ENCODE results near the gene SLC18A2.

The SLC18A2 gene

DNA sequence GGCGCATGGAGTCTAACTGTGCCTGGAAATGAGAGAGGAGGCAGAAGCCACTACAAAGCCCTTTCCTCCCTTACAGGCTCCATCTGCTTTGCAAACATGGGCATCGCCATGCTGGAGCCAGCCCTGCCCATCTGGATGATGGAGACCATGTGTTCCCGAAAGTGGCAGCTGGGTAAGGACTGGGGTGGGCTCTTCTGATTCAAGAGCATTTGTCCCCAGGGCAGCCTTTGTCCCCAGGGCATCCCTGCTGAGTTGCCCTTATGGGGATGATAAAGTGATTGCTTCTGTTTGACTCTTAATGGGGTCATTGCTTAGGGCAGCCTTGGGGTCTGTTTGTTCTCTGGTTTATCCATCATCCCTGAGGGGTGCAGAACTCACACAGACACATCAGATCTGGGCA lies 16.8 kb downstream of the SLC18A2 start:
- TF ChIP-seq ZFX (IDR thresholded peaks at IDR 0.05): no peak
- TF ChIP-seq, protein P1, sequence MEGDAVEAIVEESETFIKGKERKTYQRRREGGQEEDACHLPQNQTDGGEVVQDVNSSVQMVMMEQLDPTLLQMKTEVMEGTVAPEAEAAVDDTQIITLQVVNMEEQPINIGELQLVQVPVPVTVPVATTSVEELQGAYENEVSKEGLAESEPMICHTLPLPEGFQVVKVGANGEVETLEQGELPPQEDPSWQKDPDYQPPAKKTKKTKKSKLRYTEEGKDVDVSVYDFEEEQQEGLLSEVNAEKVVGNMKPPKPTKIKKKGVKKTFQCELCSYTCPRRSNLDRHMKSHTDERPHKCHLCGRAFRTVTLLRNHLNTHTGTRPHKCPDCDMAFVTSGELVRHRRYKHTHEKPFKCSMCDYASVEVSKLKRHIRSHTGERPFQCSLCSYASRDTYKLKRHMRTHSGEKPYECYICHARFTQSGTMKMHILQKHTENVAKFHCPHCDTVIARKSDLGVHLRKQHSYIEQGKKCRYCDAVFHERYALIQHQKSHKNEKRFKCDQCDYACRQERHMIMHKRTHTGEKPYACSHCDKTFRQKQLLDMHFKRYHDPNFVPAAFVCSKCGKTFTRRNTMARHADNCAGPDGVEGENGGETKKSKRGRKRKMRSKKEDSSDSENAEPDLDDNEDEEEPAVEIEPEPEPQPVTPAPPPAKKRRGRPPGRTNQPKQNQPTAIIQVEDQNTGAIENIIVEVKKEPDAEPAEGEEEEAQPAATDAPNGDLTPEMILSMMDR (conservative IDR thresholded peaks at IDR 0.05): no peak
- no peak overlapping the region for H3K27ac ChIP-seq

DNA sequence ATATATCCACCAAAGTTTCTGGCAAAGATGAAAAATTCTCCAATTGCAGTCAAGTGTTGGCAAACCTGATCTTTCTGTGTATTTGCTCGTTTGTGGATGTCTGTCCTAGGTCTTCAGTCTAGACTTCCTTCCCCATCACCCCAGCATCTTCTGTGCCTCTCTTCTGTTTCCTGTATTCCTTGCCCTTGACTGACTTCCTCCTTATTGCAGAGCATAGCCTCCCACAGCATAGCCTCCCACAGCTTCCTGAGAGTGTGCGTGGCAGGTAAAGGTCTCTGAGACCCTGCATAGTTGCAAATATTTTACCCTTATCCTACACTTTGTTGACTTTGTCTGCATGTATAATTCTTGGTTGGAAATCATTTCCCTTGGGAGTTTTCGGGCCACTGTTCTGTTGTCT lies 18.4 kb downstream of the SLC18A2 start:
- TF ChIP-seq, protein P1 (conservative IDR thresholded peaks at IDR 0.05): no peak
- TF ChIP-seq ZFX (IDR thresholded peaks at IDR 0.05): no peak
- no peak overlapping the region for H3K27ac ChIP-seq

- H3K27ac ChIP-seq: no peak overlapping the region
- TF ChIP-seq, protein P1 (conservative IDR thresholded peaks at IDR 0.05): no peak
- TF ChIP-seq ZFX (IDR thresholded peaks at IDR 0.05): no peak
Observed at GRCh38 chr10:117260084-117260483, 19.2 kb downstream of the SLC18A2 start.

DNA sequence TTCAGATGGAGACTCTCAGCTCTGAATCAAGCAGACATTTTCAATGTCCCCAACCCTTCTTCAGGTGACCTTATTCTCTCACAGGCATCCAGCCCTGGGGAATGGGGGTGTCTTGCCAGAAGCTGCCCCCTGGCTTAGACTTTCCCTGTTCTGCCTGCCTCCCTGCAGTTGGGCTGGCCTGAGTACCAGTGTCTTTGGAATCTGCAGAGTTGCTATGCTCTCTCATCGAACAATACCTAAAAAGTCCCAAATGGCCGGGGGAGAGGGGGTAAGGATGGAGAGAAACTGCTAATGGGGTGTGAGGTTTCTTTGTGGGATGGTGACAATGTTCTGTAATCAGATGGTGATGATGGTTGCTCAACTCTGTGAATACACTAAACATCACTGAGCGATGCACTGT lies 20.6 kb downstream of the SLC18A2 start:
- no peak for TF ChIP-seq ZFX (IDR thresholded peaks at IDR 0.05)
- TF ChIP-seq, protein P1 (conservative IDR thresholded peaks at IDR 0.05): no peak
- no peak overlapping the region for H3K27ac ChIP-seq

- no peak overlapping the region for H3K27ac ChIP-seq
- TF ChIP-seq ZFX (IDR thresholded peaks at IDR 0.05): no peak
- TF ChIP-seq, protein P1 (conservative IDR thresholded peaks at IDR 0.05): no peak
Observed at GRCh38 chr10:117262291-117262902, 21.5 kb downstream of the SLC18A2 start.

GRCh38 chr10:117262903-117263293 lies 22.0 kb downstream of the SLC18A2 start:
- TF ChIP-seq ZFX (IDR thresholded peaks at IDR 0.05): no peak
- TF ChIP-seq, protein P1 (conservative IDR thresholded peaks at IDR 0.05): no peak
- H3K27ac ChIP-seq: no peak overlapping the region

DNA sequence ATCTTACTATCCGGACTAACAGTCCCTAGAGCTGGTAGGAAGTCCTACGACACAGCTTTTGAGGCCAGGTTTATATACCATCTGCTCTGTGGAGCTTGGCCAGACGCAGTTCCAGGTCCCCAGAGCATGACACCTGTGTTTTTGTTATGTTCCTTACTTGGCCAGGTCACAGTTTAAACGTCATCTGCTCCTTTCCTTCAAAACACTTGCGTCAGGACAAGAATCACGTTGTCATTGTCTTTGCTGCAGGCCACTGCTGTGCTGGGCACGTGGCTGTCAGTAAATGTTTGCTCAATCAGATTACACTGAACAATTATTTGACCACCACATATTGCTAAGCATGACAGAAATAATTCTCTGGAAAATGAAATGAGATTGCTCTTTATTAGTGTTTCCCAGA lies 23.9 kb downstream of the SLC18A2 start:
- no peak overlapping the region for H3K27ac ChIP-seq
- no peak for TF ChIP-seq ZFX (IDR thresholded peaks at IDR 0.05)
- TF ChIP-seq, protein P1 (conservative IDR thresholded peaks at IDR 0.05): no peak

Measured in C4-2B (cell line).